NCI-H226 (cell line): ENCODE results near the gene PACSIN2.
A peak's percentile ranks its signal among the peaks of the same experiment; 100 is the strongest.
"Not testable (repeated sequence)": the region's sequence is repeated elsewhere in the genome, so short reads cannot be mapped to it uniquely, and the experiment has no call there.

Experiments used
- DNase-seq: peaks from one replicate; pipeline ENCODE4 v3.0.0-alpha.2; 2015

The PACSIN2 gene

DNA sequence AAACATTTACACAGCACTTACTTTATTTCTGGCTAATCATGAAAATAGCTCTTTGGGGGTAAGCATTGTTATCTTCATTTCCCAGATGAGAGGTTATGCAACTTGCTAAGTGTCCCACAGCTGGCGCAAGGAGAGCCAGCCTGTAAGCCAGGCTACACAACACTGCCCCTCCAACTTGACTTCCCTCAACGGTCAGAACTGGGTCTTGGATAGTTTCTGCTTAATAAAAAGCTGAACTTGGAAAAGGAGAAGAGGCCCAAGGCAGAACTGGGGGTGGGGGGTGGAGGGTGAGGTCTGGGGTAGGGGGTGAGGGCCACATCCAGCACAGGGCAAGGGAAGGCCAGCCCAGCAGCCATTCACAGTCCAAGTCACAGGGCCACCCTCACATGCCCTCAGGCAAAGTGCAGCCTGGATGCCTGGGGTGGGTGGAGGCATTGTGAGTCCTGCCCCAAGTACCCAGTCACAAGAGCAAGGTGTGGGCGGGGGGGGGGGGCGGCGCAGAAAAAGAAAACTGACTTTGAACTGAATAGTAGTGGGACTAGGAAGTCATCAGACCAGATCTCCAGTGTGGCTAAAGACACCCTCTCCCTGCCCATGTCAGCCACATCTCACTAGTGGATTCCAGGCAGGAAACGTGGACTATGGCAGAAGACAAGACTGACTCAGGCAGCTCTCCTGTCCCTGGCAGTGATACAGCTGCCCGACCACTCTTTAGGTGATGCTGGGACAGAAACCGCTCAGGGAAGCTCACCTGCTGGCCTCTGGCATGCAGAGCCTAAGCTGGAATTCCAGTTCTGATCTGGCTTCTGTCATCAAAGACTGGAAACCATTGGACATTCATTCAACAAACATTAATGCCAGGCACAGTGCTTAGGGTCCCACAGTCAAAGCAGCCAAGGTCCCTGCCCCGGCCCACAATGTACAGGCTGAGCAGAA lies 52.4 kb downstream of the PACSIN2 start:
- no peak for DNase-seq

DNA sequence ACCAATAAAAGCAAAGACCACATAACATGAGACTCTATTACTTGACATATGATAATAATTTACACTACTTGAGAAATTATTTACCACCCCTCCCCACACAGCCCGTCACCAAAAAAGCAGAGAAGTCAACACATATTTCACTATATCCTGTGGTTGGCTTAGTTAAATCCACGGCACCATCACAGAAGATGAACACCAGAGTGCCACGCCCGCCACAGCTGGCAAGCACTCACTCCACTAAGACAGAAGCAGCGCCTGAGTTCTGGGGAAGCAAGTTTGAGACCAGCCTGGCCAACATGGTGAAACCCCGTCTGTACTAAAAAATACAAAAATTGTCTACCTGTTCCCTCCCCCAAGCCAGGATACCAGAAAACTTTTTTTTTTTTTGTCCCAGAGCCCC lies 53.1 kb downstream of the PACSIN2 start:
- no peak for DNase-seq

DNA sequence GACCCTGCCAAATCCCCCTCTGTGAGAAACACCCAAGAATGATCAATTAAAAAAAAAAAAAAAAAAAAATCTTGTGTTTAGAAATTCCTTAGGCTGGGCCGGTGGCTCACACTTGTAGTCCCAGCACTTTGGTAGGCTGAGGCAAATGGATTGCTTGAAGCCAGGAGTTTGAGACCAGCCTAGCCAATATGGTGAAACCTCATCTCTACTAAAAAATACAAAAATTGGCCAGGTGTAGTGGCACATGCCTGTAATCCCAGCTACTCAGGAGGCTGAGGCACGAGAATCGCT lies 53.6 kb downstream of the PACSIN2 start:
- DNase-seq = not testable (repeated sequence)

DNA sequence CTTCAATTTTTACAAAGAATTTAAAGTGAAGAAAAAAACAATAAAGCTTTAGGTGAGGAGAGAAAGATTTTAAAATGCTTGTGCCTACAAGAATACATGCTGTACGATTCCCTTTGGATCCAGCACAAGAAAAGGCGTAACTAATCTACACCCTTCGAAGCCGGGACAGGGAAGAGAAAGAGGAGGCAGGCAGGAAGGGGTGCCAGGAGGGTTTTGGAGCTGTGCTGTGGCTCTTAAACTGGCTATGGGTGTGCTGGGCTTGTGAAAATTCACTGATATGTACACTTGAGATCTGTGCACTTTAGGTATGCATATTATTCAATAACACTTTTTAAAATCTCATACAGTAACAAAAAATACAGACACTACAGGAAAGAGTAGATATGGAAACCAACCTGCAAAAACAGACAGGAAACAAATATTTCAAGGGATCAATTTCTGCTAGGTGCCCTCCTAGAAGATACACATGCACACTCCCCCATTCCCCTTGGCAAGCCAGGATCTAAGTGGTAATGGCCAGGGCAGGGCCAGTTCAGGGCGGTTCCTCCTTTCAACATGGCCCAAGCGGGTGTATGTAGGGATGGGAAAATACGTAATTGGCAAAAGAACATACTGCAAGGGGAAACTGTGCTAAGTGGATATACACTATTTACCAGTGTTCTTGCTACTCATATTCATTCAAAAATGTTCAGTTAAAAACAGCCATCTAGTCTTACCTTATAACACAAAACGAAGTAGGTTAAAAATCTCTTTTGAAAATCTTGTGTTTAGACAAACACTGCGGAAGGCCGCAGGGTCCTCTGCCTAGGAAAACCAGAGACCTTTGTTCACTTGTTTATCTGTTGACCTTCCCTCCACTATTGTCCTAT lies 54.2 kb downstream of the PACSIN2 start:
- DNase-seq = no peak

DNA sequence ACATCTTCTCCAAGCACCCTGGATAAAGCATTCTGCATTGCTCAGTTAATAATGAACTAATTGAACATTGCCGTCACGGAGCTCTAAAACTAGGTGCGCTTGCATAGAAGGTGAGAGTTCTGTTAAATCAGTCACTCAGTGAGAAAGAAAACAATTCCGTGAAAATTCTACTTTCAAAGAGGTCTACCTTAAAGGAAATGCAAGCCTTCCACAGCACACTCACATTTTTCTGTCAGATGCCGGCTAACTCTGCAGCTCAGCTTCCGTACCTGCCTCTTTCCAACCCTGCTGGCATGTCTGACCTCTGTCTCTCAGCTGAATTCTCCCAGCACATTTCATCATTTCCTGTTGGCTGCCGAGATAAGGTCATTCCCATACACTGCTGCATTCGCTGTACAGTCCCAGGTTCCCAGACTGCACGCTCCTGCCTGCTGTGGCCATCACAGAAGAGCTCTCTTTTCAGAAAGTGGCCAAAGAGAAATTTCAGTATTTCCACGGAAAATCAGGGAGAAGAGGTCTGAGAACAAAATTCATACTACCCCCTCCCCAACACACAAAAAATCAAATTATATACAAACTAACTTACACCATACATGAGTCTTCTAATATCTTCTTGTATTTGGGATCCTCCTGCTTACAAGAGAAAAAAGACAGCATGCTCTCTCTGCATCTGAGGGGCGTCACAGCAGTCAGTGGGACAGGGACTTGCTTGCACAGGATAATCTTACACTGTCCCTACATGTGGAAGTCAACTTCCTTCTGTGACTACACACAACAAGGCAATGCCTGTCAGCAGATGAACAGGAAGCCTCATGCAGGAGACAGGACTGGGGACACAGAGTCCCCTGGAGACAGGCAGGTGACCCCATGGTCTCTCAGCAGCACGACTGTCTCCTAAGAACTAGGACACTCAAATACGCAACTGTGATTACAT lies 55.1 kb downstream of the PACSIN2 start:
- peak; percentile 93 for DNase-seq

DNA sequence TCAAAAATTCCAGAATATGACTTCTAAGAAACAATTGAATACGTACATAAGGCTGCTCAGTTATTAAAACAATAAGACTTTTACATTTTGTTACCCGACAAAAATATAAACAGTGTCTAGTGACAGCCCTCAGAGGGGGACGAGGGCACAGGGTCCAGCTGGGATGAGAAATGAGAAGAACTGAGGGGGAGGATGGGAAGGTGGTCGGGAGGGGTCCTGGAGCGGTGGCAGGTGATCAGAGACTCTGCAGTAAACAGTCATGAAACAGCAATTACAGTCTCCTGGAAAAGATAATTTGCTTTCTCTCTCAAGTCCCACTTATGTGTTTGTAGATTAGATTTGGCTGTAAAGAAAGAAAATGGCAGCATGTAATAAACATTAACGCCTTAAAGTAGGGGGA lies 56.0 kb downstream of the PACSIN2 start:
- no peak for DNase-seq

DNA sequence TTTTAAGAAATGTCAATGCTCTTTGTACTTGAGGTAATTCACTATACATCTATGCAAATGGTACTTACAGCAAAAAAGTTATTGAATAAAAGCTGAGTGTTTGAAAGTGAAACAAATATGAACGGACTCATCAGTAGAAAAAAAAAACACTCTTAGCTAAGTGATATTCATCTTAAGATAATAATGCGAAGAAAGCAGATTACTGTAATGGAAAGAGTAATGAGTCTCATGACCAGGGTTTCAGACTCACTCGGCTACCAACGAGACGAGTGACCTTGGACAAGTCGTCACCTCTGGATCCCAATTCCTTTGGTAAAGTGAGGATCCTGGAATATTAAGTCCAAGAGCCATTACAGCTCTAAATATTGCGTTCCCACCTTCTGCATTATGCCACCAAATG lies 57.0 kb downstream of the PACSIN2 start:
- DNase-seq = no peak

DNA sequence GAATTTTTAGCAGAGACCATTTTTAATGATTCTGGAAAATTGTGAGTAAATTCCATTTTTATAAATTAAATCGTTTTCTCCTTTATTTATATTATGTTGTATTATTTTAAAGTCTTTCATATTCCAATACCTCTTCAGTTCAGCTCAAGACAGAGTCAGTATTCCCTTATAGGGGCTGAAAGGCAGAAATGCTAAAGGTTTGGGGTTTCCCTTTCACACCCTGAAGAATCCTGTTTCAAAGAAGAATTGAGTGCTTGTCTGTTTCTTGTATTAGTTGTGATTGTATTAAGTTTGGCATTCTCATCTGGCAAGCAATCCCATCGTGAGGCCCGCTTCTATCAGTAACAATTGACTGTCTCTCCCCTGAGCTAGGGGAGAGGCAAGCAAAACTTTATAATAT lies 57.4 kb downstream of the PACSIN2 start:
- DNase-seq = no peak

DNA sequence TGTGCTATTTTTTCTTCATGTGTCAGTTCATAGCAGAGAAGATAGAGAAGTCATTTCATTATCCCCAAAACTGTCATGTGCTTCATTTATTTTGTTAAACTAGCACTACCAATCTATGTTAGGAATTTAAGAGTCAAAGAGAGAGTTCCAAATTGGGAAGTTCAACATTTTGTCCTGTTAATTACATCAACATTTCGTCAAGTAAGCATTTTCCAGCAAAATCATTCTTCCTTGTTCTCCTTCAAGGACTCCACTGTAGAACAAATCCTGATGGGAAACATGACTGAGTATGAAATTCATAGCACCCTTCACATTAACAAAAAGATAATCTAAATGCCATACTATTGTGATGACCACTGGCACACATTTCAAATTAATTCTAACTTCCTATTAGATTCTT lies 59.1 kb downstream of the PACSIN2 start:
- DNase-seq = no peak

DNA sequence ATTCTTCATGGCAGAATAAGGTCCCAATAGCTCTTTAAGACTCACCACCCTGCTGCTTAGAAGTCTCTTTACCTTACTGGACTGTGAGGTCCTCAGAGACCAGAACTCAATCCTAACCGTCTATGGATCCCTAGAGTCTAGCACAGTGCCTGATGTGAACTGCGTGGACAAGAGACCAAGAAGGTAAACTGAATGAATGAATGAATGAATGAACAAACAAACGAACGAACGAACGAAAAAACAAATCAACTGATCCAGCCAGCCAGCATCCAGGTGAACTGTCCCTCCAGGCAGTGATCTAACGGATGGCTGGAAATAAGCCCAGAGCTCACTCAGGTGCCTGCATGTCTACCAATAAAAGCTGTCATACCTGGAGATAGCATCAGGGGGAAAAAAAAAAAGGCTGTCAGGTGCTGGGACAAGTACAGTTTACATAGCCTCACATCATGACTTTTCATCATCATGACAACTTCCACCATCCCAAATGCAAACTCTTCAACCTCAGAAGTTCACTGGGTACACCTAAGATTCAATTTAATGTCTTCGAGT lies 59.8 kb downstream of the PACSIN2 start:
- DNase-seq = no peak

DNA sequence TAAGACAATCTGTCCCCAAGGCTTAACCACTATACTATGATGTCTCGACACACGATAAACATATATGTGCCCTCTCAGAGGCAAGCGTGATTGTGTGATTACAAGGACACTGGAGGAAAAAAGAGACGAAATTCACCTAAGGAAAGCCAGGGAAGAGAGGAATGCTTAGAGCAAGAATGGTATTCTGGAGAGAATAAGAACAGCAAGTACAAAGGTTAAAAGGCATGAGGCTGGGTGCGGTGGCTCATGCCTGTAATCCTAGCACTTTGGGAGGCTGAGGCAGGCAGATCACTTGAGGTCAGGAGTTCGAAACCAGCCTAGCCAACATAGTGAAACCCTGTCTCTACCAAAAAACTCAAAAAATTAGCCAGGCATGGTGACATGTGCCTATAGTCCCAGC lies 61.2 kb downstream of the PACSIN2 start:
- DNase-seq = not testable (repeated sequence)

DNA sequence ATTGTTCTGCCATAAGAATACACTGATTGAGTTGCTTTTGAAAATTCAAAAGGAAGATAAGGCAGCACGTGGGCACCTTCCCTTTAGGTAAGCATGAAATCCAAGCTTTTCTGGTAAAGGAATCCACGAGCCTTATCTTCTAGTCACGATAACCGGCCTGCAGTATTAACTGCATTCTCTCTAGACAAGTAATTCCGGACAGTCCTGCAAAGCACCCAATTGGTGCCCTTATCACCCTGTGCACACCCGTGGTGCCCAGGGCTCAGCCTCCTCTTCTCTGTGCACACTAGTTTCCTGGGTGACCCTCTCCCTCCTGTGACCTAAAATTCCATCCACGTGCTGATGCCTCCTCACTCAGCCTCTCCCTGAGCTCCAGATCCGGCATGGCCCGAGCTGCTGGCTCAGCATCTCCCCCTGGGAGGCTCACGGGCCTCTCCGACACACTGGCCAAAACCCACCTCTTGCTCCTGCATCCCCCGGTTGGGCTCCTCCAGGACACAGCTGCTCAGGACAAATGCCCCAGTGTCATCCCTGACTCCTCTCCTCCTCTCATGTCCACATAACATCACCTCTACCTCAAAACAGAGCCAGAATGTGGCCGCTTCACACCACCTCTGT lies 63.7 kb downstream of the PACSIN2 start:
- peak; percentile 44 for DNase-seq

DNA sequence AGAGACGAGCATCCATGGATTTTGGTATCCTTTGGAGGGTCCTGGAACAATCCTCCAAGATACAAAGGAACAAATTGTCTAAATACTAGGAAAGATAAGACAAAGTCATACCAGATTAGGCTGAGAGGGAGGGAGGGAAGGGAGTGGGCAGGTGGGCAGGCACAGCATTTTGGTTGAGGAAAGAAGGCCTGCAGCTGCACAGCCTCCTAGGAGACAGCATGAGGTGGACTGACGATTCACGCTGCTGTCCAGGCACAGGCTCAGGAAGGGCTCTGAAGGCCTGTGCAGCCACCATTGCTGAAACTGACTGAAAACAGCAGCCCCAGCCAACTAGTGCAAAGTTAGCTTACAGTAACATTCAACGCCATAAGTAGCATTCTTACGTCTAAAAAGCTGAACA lies 64.7 kb downstream of the PACSIN2 start:
- no peak for DNase-seq

DNA sequence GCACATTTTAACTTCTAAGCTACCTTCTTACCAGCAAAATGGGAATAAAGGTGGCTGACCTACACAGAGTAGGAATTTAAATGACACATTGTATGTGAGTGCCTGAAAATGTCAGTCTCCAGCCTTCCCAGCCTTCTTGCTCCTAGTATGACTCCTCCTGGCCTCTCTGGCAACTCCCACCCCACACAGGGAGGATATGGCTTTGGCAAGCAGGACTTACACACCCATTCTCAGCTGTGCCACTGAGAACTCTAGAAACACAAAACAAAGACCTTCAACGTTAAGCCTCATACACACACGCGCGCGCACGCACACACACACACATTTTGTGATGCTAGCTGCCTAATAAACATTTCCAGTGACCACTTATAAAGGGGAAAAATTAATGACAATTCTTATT lies 65.8 kb downstream of the PACSIN2 start:
- peak; percentile 55 for DNase-seq

DNA sequence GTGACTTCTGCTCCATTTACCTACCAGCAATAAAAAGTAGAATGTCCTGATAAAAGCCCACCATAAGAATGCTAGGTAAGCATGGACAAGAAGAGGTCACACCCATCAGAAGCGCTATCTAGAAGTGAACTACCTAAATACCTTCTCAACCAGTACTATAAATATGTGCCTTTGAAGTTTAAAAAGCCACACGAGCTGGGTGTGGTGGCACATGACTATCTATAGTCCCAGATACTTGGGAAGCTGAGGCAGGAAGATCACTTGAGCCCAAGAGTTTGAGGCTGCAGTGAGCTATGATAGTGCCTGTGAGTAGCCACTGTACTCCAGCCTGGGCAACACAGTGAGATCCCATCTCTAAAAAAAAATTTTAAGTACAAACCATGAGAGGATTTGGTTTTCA lies 66.7 kb downstream of the PACSIN2 start:
- no peak for DNase-seq

DNA sequence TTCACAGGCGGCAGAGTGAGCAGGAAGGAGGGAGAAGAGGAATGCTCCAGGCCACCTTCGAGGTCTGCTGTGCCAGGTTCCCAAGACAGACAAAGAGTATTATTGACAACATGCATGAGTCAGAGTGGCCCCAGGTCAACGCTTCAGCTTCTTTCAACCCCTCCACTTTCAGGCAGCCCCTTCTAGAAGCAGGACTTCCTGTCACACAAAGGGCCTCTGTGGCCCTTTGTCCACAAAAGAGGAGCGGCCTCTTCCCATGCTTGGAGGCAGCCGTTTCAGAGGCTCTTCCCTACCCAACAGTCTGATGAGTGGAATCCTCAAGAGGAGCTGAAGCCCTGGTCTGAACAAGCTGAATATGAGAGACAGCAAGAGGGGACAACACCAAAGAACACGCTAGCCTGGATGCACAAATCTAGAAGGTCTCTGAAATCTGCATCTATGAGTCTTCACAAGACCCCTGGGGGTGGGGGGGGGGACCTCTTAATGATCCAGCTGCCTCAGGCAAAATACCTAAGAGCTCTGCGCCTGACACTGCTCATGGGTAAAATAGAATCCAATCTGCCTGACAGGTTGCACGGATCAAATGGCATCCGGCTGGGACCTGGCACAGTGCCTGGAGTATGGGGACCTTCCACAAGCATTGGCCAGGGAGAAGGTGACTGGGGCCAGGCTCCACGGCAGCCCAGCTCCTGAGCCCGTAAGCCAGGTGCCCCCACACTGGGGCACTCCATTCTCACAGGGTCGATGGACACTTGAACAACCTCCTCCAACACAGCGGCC lies 67.5 kb downstream of the PACSIN2 start:
- no peak for DNase-seq

DNA sequence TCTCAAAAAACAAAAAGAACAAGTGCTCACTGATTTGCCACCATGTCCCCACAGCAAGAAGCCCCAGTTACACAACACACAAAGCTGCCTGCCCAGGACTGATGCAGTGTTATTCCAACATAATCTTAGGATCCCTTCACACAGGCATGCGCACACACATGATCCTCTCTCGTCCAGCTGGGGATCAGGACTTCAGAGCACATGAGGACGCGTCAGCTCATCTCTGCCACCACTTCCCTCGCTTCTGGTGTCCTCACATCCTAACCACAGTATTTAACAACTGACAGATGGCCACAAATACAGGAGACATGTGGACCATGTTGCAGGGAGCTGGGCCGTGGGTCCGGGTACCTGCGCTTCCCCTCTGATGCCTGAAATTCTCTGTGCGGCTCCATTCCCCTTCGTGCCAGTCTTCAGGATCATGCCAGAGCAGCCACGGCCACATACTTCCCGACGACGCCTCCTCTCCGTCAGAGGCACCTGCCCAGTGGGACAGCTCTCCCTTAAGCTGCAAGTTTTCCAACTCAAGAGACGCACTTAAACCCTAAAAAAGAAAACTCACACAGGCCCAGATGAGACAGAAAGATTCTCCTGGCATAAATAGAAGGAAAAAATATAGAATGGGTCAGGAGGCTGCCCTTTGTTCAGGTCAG lies 68.3 kb downstream of the PACSIN2 start:
- no peak for DNase-seq

DNA sequence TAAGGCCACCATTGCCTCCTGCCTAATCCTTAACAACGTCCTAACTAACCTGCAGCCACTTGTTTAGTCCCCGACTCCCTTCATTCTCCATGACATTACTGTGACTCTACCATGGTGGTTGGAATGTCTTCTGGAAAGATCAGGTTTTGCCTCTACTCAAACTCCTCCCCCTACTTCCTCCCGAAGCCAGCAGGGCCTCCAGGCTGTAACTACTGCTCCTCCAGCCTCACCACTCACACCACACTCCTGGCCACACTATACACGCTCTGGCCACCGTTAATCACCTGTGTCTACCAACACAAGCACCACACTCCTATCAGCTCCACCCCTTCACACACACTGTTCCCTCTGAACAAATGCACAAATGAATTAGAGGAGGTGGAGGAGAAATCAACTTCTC lies 69.2 kb downstream of the PACSIN2 start:
- no peak for DNase-seq

DNA sequence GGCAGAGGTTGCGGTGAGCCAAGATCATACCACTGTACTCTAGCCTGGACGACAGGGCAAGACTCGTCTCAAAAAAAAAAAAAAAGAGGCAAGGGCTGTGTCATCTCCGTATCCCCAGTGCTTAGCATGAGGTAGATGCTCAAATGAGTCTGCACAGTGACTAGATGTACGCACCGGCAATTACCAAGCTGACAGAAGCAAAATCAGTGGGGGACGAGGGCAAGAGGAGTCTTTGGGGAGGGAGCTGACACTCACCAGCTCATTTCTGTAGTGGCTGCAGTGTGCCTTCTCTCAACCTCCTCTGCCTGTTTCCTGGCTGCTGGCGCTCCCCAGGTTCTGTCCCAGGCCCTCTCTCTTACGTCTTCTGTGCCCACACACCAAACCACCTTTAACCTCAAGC lies 69.9 kb downstream of the PACSIN2 start:
- DNase-seq = no peak

DNA sequence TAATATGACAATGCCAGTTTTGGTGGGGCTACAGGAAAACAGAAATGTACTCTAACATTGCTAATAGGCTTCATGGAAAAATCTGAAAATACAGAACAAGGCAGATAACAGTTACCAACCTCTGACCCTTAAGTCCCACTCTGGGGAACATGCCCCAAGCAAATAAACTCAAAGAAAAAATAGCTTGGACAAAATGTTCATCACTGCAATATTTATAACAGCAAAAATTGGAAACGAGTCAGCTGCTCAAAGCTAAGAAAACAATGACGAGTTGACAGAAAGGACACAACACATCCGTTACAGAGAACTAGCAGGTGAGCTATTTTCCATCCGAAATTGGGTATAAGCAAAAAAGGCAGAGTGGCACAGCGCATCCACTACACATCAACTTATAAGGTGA lies 70.5 kb downstream of the PACSIN2 start:
- no peak for DNase-seq

DNA sequence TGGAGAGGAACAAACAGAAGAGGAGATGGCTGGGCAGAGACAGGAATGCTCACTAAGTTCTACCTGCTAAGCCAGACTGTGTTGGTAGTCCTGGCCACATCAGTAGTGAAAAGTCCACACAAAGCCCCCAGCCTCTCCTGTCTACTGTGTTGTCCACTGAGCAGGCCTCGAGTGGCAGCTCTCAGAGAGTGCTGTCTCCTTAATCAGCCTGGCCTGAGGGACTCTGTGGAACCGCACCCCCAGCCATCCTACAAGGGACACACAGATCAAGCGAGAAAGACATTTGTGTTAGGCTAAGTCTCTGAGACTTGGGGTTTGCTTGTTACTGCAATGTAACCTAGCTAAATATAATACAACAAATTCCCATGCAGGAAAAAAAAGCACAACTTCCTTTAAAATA lies 71.0 kb downstream of the PACSIN2 start:
- DNase-seq = no peak
